Panc1 (cell line): Measurements from ENCODE around the gene CLDN22. TPM values are rescaled to one million over a fixed set of nuclear protein-coding genes. Genes with fewer than 3 reads are reported as not detected.

Experiments used
- ATAC-seq: fragments of 200-7000 bp; cut with Tn5 transposase; 2 replicates; pipeline ENCODE4 v1.9.1; 2020; ENCODE audit warnings: mild to moderate bottlenecking, moderate library complexity
- BruUV-seq: library from RNA; stranded (reverse); fragments of 400-500 nt; replicated peaks from 2 replicates; lab custom pipeline; 2021; lab: Mats Ljungman, UMichigan
- CTCF ChIA-PET: fragments of 300-600 bp; sonication (Branson Sonifier 250); formaldehyde crosslinking; loops from one replicate; lab custom pipeline; 2022; ENCODE audit warnings: antibody characterized with exemption; lab: Charles Lee
- POLR2A ChIA-PET: fragments of 300-600 bp; sonication (Branson Sonifier 250); formaldehyde crosslinking; loops from one replicate; lab custom pipeline; 2022; ENCODE audit warnings: antibody characterized with exemption; lab: Charles Lee
- DNase-seq: peaks from one replicate; pipeline ENCODE4 v3.0.0-alpha.2; 2010; ENCODE audit warnings: low read depth, low spot score
- H3K27ac ChIP-seq: 2 replicates; pipeline ENCODE4 v1.5.1; 2011; ENCODE audit warnings: mild to moderate bottlenecking, low read length, inconsistent platforms
- H3K27me3 ChIP-seq: fragments of 200-500 bp; sonication (Bioruptor generic); 2 replicates; pipeline ENCODE4 v1.6.0; 2014; ENCODE audit warnings: low read length, inconsistent platforms; ENCODE audit not compliant: control insufficient read depth, insufficient read depth
- H3K36me3 ChIP-seq: fragments of 200-500 bp; sonication (Bioruptor generic); 2 replicates; pipeline ENCODE4 v1.5.1; 2014; ENCODE audit warnings: inconsistent platforms, mild to moderate bottlenecking, low read length, moderate library complexity; ENCODE audit not compliant: control insufficient read depth, insufficient read depth
- H3K4me1 ChIP-seq: 2 replicates; pipeline ENCODE4 v1.5.1; 2011; ENCODE audit warnings: inconsistent platforms, mild to moderate bottlenecking, low read length, moderate library complexity; ENCODE audit not compliant: control insufficient read depth, insufficient read depth
- H3K4me3 ChIP-seq, 2 experiments: 2 replicates each; pipeline ENCODE4 v1.5.1; 2011 to 2012; ENCODE audit warnings: low read depth in 2 of 2, low read length in 2 of 2, mild to moderate bottlenecking in 2 of 2, inconsistent platforms in 1 of 2, moderate library complexity in 1 of 2
- H3K9me3 ChIP-seq: fragments of 200-500 bp; sonication (Bioruptor generic); 2 replicates; pipeline ENCODE4 v1.5.1; 2014; ENCODE audit warnings: low read depth, mild to moderate bottlenecking, inconsistent platforms, low read length, moderate library complexity; ENCODE audit not compliant: control insufficient read depth, insufficient read depth
- POLR2AphosphoS5 ChIP-seq: IDR thresholded peaks from 2 replicates; pipeline ENCODE4 v1.6.1; 2012; ENCODE audit warnings: mild to moderate bottlenecking, low read depth, low read length, moderate library complexity
- SIN3A ChIP-seq: IDR thresholded peaks from 2 replicates; pipeline ENCODE4 v1.6.1; 2012; ENCODE audit warnings: low read depth, mild to moderate bottlenecking, low read length, moderate library complexity, borderline replicate concordance; ENCODE audit not compliant: insufficient read depth
- TCF7L2 ChIP-seq: IDR thresholded peaks from 2 replicates; pipeline ENCODE4 v1.6.1; 2011; ENCODE audit warnings: mild to moderate bottlenecking, low read depth, low read length, inconsistent platforms
- in situ Hi-C: cut with HindIII; loops from 2 replicates; pipeline ENCODE4 v1.10.0; 2016; ENCODE audit warnings: low sequenced_read_pairs, low pct_unique_long_range_greater_than_20kb
- intact Hi-C: fragments of 100-400 bp; cut with micrococcal nuclease; formaldehyde crosslinking; loops from one replicate; pipeline ENCODE4 v1.10.0; 2022; ENCODE audit not compliant: unreplicated experiment
- total RNA-seq: library from RNA; stranded (reverse); gene quantifications from one replicate; pipeline ENCODE4 v1.2.1, GENCODE V29; 2021; ENCODE audit not compliant: unreplicated experiment
- TF ChIP-seq, protein P1 (sequence below): fragments of 450-650 bp; IDR thresholded peaks from 2 replicates; pipeline ENCODE4 v1.5.1; 2017; ENCODE audit warnings: mild to moderate bottlenecking
- TF ChIP-seq, protein P2 (sequence below), 2 experiments: IDR thresholded peaks; 2 replicates each; pipeline ENCODE4 v1.6.1; 2011 to 2012; ENCODE audit warnings: low read depth in 2 of 2, control low read depth in 1 of 2, low read length in 1 of 2, mild to moderate bottlenecking in 1 of 2, moderate library complexity in 1 of 2; ENCODE audit not compliant: insufficient read depth in 1 of 2

CLDN22 gene
- total RNA-seq, 1 experiment from 2014 or later, result not detected

DNA sequence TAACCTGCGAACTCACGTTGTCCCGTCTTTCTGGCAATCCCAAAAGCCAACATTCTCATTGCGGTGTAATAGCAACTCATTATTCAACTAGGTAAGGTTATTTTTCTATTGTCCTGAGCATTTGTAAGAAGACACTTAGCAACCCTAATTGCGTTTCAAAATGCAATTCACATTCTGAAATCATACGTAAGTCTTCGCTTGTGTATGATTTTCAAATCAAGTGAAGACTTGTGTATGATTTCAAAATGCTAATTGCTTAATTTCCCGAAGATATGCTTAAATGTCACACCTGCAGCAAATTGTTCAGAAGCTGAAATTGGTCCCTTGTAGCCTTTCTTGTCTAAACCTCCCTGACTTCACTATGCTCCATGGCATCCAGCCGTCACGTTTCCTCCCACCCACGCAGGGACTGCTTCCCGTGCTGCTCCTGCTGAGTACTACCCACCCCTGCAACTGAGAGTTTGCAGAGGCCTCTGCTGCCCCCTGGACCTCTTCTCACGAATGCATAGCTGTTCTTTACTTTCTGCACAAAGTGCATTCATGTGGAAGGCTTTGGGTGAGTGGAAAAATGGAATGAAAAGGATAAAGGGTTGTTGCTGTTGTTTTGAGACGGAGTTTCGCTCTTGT, 43.0 kb upstream of the CLDN22 start:
- Histone ChIP-seq H3K9me3 (no peaks in the 10 kb centered on the region), H3K27ac (no peak overlapping the region), H3K4me1 (no peaks in the 10 kb centered on the region), H3K36me3 (no peaks in the 10 kb centered on the region), H3K4me3 (no peak overlapping the region), H3K27me3 (no peaks in the 10 kb centered on the region)
- TF ChIP-seq TCF7L2 (no peak), POLR2AphosphoS5 (no peak), SIN3A (no peak)
- TF ChIP-seq, protein P1, sequence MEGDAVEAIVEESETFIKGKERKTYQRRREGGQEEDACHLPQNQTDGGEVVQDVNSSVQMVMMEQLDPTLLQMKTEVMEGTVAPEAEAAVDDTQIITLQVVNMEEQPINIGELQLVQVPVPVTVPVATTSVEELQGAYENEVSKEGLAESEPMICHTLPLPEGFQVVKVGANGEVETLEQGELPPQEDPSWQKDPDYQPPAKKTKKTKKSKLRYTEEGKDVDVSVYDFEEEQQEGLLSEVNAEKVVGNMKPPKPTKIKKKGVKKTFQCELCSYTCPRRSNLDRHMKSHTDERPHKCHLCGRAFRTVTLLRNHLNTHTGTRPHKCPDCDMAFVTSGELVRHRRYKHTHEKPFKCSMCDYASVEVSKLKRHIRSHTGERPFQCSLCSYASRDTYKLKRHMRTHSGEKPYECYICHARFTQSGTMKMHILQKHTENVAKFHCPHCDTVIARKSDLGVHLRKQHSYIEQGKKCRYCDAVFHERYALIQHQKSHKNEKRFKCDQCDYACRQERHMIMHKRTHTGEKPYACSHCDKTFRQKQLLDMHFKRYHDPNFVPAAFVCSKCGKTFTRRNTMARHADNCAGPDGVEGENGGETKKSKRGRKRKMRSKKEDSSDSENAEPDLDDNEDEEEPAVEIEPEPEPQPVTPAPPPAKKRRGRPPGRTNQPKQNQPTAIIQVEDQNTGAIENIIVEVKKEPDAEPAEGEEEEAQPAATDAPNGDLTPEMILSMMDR, result no peak; the same call in 1 of the 2 replicates
- TF ChIP-seq, protein P2, sequence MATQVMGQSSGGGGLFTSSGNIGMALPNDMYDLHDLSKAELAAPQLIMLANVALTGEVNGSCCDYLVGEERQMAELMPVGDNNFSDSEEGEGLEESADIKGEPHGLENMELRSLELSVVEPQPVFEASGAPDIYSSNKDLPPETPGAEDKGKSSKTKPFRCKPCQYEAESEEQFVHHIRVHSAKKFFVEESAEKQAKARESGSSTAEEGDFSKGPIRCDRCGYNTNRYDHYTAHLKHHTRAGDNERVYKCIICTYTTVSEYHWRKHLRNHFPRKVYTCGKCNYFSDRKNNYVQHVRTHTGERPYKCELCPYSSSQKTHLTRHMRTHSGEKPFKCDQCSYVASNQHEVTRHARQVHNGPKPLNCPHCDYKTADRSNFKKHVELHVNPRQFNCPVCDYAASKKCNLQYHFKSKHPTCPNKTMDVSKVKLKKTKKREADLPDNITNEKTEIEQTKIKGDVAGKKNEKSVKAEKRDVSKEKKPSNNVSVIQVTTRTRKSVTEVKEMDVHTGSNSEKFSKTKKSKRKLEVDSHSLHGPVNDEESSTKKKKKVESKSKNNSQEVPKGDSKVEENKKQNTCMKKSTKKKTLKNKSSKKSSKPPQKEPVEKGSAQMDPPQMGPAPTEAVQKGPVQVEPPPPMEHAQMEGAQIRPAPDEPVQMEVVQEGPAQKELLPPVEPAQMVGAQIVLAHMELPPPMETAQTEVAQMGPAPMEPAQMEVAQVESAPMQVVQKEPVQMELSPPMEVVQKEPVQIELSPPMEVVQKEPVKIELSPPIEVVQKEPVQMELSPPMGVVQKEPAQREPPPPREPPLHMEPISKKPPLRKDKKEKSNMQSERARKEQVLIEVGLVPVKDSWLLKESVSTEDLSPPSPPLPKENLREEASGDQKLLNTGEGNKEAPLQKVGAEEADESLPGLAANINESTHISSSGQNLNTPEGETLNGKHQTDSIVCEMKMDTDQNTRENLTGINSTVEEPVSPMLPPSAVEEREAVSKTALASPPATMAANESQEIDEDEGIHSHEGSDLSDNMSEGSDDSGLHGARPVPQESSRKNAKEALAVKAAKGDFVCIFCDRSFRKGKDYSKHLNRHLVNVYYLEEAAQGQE (IDR thresholded peaks at IDR 0.05; ENCODE audit: insufficient read depth in 1 of 2, low read depth in 2 of 2, low read length in 1 of 2), result no peak
- in situ Hi-C loops, result no loop called here
- BruUV-seq, result no TSS peak
- no peak; the same call in 1 of the 2 replicates for ATAC-seq
- POLR2A ChIA-PET, result no interaction called here
- no peak for DNase-seq
- intact Hi-C loops, result no loop called here
- CTCF ChIA-PET, result no interaction called here

DNA sequence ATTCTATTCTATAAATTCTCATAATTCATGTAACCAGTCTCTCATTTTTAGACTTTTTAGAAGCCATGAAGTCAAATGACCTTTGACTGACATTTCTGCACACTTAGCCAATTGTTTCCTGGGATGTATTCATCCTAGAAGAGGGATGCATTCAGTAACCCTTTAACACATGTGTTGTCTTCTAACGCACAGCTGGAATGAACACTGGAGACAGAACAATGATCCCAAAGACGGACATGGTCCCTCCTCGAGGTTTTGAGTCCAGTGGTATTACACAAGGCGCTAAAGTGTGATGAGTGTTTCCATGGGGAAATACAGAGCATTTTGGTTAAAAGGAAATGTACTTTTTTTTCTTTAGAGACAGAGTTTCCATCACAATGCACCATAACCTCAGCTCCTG, 42.0 kb upstream of the CLDN22 start:
- POLR2A ChIA-PET, result interaction anchor here (0.6 kb wide), 1 partner anchor 9 kb away, joined by 3 read pairs; no protein-coding TSS in a partner anchor
- no peaks in the 10 kb centered on the region for H3K4me1 ChIP-seq
- TF ChIP-seq, protein P1, result no peak
- TF ChIP-seq SIN3A, result no peak
- TF ChIP-seq TCF7L2, result no peak
- TF ChIP-seq, protein P2 (IDR thresholded peaks at IDR 0.05; ENCODE audit: insufficient read depth in 1 of 2, low read depth in 2 of 2, low read length in 1 of 2), result no peak
- TF ChIP-seq POLR2AphosphoS5, result no peak

More for the DNA sequence above, 42.0 kb upstream of the CLDN22 start:
- CTCF ChIA-PET, result no interaction called here
- Histone ChIP-seq H3K36me3 (no peaks in the 10 kb centered on the region), H3K9me3 (no peaks in the 10 kb centered on the region), H3K27me3 (no peaks in the 10 kb centered on the region), H3K4me3 (no peak overlapping the region), H3K27ac (no peak overlapping the region)
- in situ Hi-C loops (no loop called here), intact Hi-C loops (no loop called here)
- no TSS peak for BruUV-seq
- no peak for DNase-seq
- no peak for ATAC-seq
